NB4 (cell line): ENCODE results near the gene OR2T5.
"Not testable (repeated sequence)": the region's sequence is repeated elsewhere in the genome, so short reads cannot be mapped to it uniquely, and the experiment has no call there.

Experiments used
- CTCF ChIP-seq: IDR thresholded peaks from one replicate; pipeline ENCODE4 v1.5.1; 2012; ENCODE audit warnings: low read depth, low read length
- POLR2A ChIP-seq: IDR thresholded peaks from 2 replicates; pipeline ENCODE4 v1.6.1; 2011; ENCODE audit warnings: mild to moderate bottlenecking; ENCODE audit not compliant: insufficient read length; ENCODE audit errors: extremely low read depth

GRCh38 chr1:248488289-248488688, at the start of gene OR2T5:
- not testable (repeated sequence) for TF ChIP-seq CTCF, POLR2A
